ENCODE measurements around the gene GUCY1B1. TPM values are rescaled to one million over a fixed set of nuclear protein-coding genes. Genes with fewer than 3 reads are reported as not detected.

The GUCY1B1 gene
- polyA plus RNA-seq (ENCODE audit: insufficient read length in 4 of 4): 10 to 100 TPM; 13.9 to 83.0 (median 67.4) TPM

- peak; percentile 86 to 93 (median 90) for DNase-seq (ENCODE audit: low read depth in 4 of 4, low spot score in 3 of 4)
Observed at GRCh38 chr4:155758481-155759371, at the start of gene GUCY1B1. TSS of gene GUCY1B1 (plus strand) at chr4:155759021. CDS start at chr4:155759141, 120 bp downstream.

- DNase-seq (ENCODE audit: low read depth in 4 of 4, low spot score in 3 of 4): no peak
Observed at GRCh38 chr4:155709918-155710317, 48.9 kb upstream of the GUCY1B1 start.

GRCh38 chr4:155711556-155711955 lies 47.3 kb upstream of the GUCY1B1 start:
- DNase-seq (ENCODE audit: low read depth in 4 of 4, low spot score in 3 of 4): no peak

GRCh38 chr4:155712846-155713245 lies 46.0 kb upstream of the GUCY1B1 start:
- DNase-seq (ENCODE audit: low read depth in 4 of 4, low spot score in 3 of 4): no peak

- DNase-seq (ENCODE audit: low read depth in 4 of 4, low spot score in 3 of 4): no peak
Observed at GRCh38 chr4:155713911-155714310, 44.9 kb upstream of the GUCY1B1 start.

- DNase-seq (ENCODE audit: low read depth in 4 of 4, low spot score in 3 of 4): no peak
Observed at GRCh38 chr4:155722336-155722735, 36.5 kb upstream of the GUCY1B1 start.

GRCh38 chr4:155722816-155723499 lies 35.9 kb upstream of the GUCY1B1 start:
- no peak for DNase-seq (ENCODE audit: low read depth in 4 of 4, low spot score in 3 of 4)

- DNase-seq (ENCODE audit: low read depth in 4 of 4, low spot score in 3 of 4): no peak
Observed at GRCh38 chr4:155724731-155725130, 34.1 kb upstream of the GUCY1B1 start.

- no peak for DNase-seq (ENCODE audit: low read depth in 4 of 4, low spot score in 3 of 4)
Observed at GRCh38 chr4:155734065-155734464, 24.8 kb upstream of the GUCY1B1 start.

- no peak for DNase-seq (ENCODE audit: low read depth in 4 of 4, low spot score in 3 of 4)
Observed at GRCh38 chr4:155734951-155735350, 23.9 kb upstream of the GUCY1B1 start.

GRCh38 chr4:155735496-155735895 lies 23.3 kb upstream of the GUCY1B1 start:
- no peak for DNase-seq (ENCODE audit: low read depth in 4 of 4, low spot score in 3 of 4)

GRCh38 chr4:155738548-155738947 lies 20.3 kb upstream of the GUCY1B1 start:
- DNase-seq (ENCODE audit: low read depth in 4 of 4, low spot score in 3 of 4): no peak

- no peak for DNase-seq (ENCODE audit: low read depth in 4 of 4, low spot score in 3 of 4)
Observed at GRCh38 chr4:155741546-155741945, 17.3 kb upstream of the GUCY1B1 start.

- no peak for DNase-seq (ENCODE audit: low read depth in 4 of 4, low spot score in 3 of 4)
Observed at GRCh38 chr4:155742310-155743015, 16.4 kb upstream of the GUCY1B1 start.

- DNase-seq (ENCODE audit: low read depth in 4 of 4, low spot score in 3 of 4): no peak
Observed at GRCh38 chr4:155745984-155746383, 12.8 kb upstream of the GUCY1B1 start.

- DNase-seq (ENCODE audit: low read depth in 4 of 4, low spot score in 3 of 4): no peak
Observed at GRCh38 chr4:155748039-155748438, 10.8 kb upstream of the GUCY1B1 start.

GRCh38 chr4:155749041-155749440 lies 9.8 kb upstream of the GUCY1B1 start:
- DNase-seq (ENCODE audit: low read depth in 4 of 4, low spot score in 3 of 4): no peak

- no peak for DNase-seq (ENCODE audit: low read depth in 4 of 4, low spot score in 3 of 4)
Observed at GRCh38 chr4:155751569-155751968, 7.3 kb upstream of the GUCY1B1 start.

- no peak for DNase-seq (ENCODE audit: low read depth in 4 of 4, low spot score in 3 of 4)
Observed at GRCh38 chr4:155757745-155758265, 1.0 kb upstream of the GUCY1B1 start.

- no peak for DNase-seq (ENCODE audit: low read depth in 4 of 4, low spot score in 3 of 4)
Observed at GRCh38 chr4:155759372-155760252, 791 bp downstream of the GUCY1B1 start.
